ENCODE results near the gene SPATA3. TPM values are rescaled to one million over a fixed set of nuclear protein-coding genes. Genes with fewer than 3 reads are reported as not detected.

The SPATA3 gene
- total and polyA plus RNA-seq, 2 experiments from 2014 or later, result not detected

- H3K79me2 ChIP-seq, result peaks cover 40% of the 10 kb centered on the region
- TF ChIP-seq EZH2 (IDR thresholded peaks at IDR 0.05; ENCODE audit: borderline replicate concordance), result peak; percentile 47
- no peak for TF ChIP-seq EZH2phosphoT487 (IDR thresholded peaks at IDR 0.05; ENCODE audit: low read depth, severe bottlenecking, unreplicated experiment)
- no peak for TF ChIP-seq CTCF (IDR thresholded peaks at IDR 0.05; ENCODE audit: poor library complexity)
- H3K36me3 ChIP-seq (replicated peaks; ENCODE audit: insufficient read depth, low read depth), result no peaks in the 10 kb centered on the region
- no peaks in the 10 kb centered on the region for H3K9me3 ChIP-seq (ENCODE audit: low read depth)
- H3K27ac ChIP-seq, result peak overlapping the region; percentile 20
- no peak for DNase-seq (ENCODE audit: low spot score)
- WGBS (ENCODE audit: low lambda C conversion rate, missing lambda C conversion rate), result 74% methylated on average over 10 of the region's 12 CpGs
- no peak overlapping the region for H3K4me3 ChIP-seq
- peaks cover 28% of the 10 kb centered on the region for H3K4me1 ChIP-seq (ENCODE audit: insufficient read depth)
- H3K4me2 ChIP-seq, result peak overlapping the region; percentile 81
- peaks cover 7% of the 10 kb centered on the region for H4K20me1 ChIP-seq (ENCODE audit: insufficient read depth, poor library complexity, severe bottlenecking)
- H3K9me2 ChIP-seq (replicated peaks; ENCODE audit: insufficient read depth), result no peaks in the 10 kb centered on the region
- H3K27me3 ChIP-seq, result peaks cover 6% of the 10 kb centered on the region
- no peak overlapping the region for H2AFZ ChIP-seq
Measured at GRCh38 chr2:231036578-231037106, 40.7 kb downstream of the SPATA3 start.

GRCh38 chr2:231037202-231037730, 41.3 kb downstream of the SPATA3 start, which contains the start of gene C2orf72:
Gene C2orf72, plus strand, starts transcription at chr2:231037523. Its CDS starts 43 bp downstream, at chr2:231037566.
- Histone ChIP-seq H3K27ac (peak within 1 kb of the TSS; percentile 62), H3K4me1 (ENCODE audit: insufficient read depth) (peaks cover 28% of the 10 kb centered on the region), H3K27me3 (peaks cover 6% of the 10 kb centered on the region), H2AFZ (peak within 1 kb of the TSS; percentile 60), H3K79me2 (peaks cover 40% of the 10 kb centered on the region), H3K36me3 (replicated peaks; ENCODE audit: insufficient read depth, low read depth) (no peaks in the 10 kb centered on the region), H3K9me2 (replicated peaks; ENCODE audit: insufficient read depth) (no peaks in the 10 kb centered on the region), H3K4me3 (peak within 1 kb of the TSS; percentile 58), H3K4me2 (peak within 1 kb of the TSS; percentile 83), H3K9me3 (ENCODE audit: low read depth) (no peaks in the 10 kb centered on the region), H4K20me1 (ENCODE audit: insufficient read depth, poor library complexity, severe bottlenecking) (peaks cover 7% of the 10 kb centered on the region)
- TF ChIP-seq EZH2phosphoT487 (IDR thresholded peaks at IDR 0.05; ENCODE audit: low read depth, severe bottlenecking, unreplicated experiment) (no peak), EZH2 (IDR thresholded peaks at IDR 0.05; ENCODE audit: borderline replicate concordance) (no peak), CTCF (IDR thresholded peaks at IDR 0.05; ENCODE audit: poor library complexity) (no peak)
- peak; percentile 71 for DNase-seq (ENCODE audit: low spot score)
- 2% methylated on average over 40 of the region's 61 CpGs for WGBS (ENCODE audit: low lambda C conversion rate, missing lambda C conversion rate)

GRCh38 chr2:231037731-231038482, 42.0 kb downstream of the SPATA3 start:
- H4K20me1 ChIP-seq (ENCODE audit: insufficient read depth, poor library complexity, severe bottlenecking), result peaks cover 7% of the 10 kb centered on the region
- H3K9me3 ChIP-seq (ENCODE audit: low read depth), result no peaks in the 10 kb centered on the region
- peak overlapping the region; percentile 62 for H3K27ac ChIP-seq
- H3K4me3 ChIP-seq, result peak overlapping the region; percentile 58
- H3K36me3 ChIP-seq (replicated peaks; ENCODE audit: insufficient read depth, low read depth), result no peaks in the 10 kb centered on the region
- peak; percentile 70 for DNase-seq (ENCODE audit: low spot score)
- peak overlapping the region; percentile 83 for H3K4me2 ChIP-seq
- TF ChIP-seq CTCF (IDR thresholded peaks at IDR 0.05; ENCODE audit: poor library complexity), result no peak
- no peak for TF ChIP-seq EZH2 (IDR thresholded peaks at IDR 0.05; ENCODE audit: borderline replicate concordance)
- TF ChIP-seq EZH2phosphoT487 (IDR thresholded peaks at IDR 0.05; ENCODE audit: low read depth, severe bottlenecking, unreplicated experiment), result no peak
- peaks cover 25% of the 10 kb centered on the region for H3K4me1 ChIP-seq (ENCODE audit: insufficient read depth)
- peak overlapping the region; percentile 60 for H2AFZ ChIP-seq
- H3K79me2 ChIP-seq, result peaks cover 40% of the 10 kb centered on the region
- H3K27me3 ChIP-seq, result peaks cover 6% of the 10 kb centered on the region
- H3K9me2 ChIP-seq (replicated peaks; ENCODE audit: insufficient read depth), result no peaks in the 10 kb centered on the region
- 3% methylated on average over 32 of the region's 104 CpGs for WGBS (ENCODE audit: low lambda C conversion rate, missing lambda C conversion rate)

Measured in hepatocyte (in vitro differentiated cells).